Testis (tissue), 2 donors: Measurements from ENCODE around the gene FMO1.

Source experiments
- POLR2A ChIP-seq: fragments of 450-650 bp; IDR thresholded peaks from one replicate; pipeline ENCODE4 v1.6.1; 2017; ENCODE audit warnings: antibody characterized with exemption, mild to moderate bottlenecking, moderate library complexity
- TF ChIP-seq, protein P1 (sequence below), 3 experiments: fragments of 450-650 bp in 2 of 3; fragments of 200-600 bp in 1 of 3; sonication (generic) in 1 of 3; IDR thresholded peaks; one replicate each; pipeline ENCODE4 v1.5.1; 2016 to 2019; ENCODE audit warnings: antibody characterized with exemption in 3 of 3, mild to moderate bottlenecking in 2 of 3, moderate library complexity in 1 of 3

DNA sequence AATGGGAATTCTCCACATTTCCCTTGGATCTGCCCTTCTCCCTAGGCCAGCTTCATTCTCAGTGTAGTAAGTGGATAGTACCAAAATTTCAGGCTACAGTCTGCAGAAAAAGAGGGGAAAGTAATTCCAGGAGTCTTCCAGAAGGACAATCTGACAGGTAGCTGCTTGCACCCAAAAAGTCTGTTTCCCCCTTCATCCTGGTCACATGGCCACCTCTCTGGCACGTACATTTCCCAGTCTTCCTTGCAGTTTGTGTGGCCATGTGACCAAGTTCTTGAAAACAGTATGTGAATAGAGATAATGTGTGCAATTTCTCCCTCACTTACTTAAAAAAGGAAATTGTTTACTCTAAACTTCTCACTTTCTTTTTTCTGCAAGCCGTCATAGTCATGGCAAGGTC lies 51.0 kb downstream of the FMO1 start:
- TF ChIP-seq, protein P1, sequence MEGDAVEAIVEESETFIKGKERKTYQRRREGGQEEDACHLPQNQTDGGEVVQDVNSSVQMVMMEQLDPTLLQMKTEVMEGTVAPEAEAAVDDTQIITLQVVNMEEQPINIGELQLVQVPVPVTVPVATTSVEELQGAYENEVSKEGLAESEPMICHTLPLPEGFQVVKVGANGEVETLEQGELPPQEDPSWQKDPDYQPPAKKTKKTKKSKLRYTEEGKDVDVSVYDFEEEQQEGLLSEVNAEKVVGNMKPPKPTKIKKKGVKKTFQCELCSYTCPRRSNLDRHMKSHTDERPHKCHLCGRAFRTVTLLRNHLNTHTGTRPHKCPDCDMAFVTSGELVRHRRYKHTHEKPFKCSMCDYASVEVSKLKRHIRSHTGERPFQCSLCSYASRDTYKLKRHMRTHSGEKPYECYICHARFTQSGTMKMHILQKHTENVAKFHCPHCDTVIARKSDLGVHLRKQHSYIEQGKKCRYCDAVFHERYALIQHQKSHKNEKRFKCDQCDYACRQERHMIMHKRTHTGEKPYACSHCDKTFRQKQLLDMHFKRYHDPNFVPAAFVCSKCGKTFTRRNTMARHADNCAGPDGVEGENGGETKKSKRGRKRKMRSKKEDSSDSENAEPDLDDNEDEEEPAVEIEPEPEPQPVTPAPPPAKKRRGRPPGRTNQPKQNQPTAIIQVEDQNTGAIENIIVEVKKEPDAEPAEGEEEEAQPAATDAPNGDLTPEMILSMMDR (IDR thresholded peaks at IDR 0.05), result no peak
- TF ChIP-seq POLR2A, result no peak
